Activated CD4-positive, alpha-beta T cell treated with anti-CD3 and anti-CD28 coated beads, Interleukin-2, amount 10 ng/mL, durations not matched to agents 24 days and 14 days (primary cell): ENCODE measurements around the gene MON2. TPM values are rescaled to one million over a fixed set of nuclear protein-coding genes. Genes with fewer than 3 reads are reported as not detected.
"Not testable (repeated sequence)": the region's sequence is repeated elsewhere in the genome, so short reads cannot be mapped to it uniquely, and the experiment has no call there.

ENCODE experiments used
- DNase-seq: peaks from one replicate; pipeline ENCODE4 v3.0.0; 2022
- H3K27ac Mint-ChIP-seq: one replicate; pipeline ENCODE4 v1.8.0; 2022; ENCODE audit warnings: mild to moderate bottlenecking, mixed read lengths
- H3K27me3 Mint-ChIP-seq: one replicate; pipeline ENCODE4 v1.8.0; 2022; ENCODE audit warnings: mixed read lengths
- H3K36me3 Mint-ChIP-seq: one replicate; pipeline ENCODE4 v1.8.0; 2022; ENCODE audit warnings: low read depth, mild to moderate bottlenecking, mixed read lengths
- H3K4me1 Mint-ChIP-seq: one replicate; pipeline ENCODE4 v1.8.0; 2021; ENCODE audit warnings: mixed read lengths
- H3K4me3 Mint-ChIP-seq: one replicate; pipeline ENCODE4 v1.8.0; 2022; ENCODE audit warnings: mild to moderate bottlenecking, moderate library complexity, mixed read lengths
- H3K9me3 Mint-ChIP-seq: one replicate; pipeline ENCODE4 v1.8.0; 2021; ENCODE audit warnings: mixed read lengths
- intact Hi-C: fragments of 100-400 bp; cut with micrococcal nuclease; formaldehyde crosslinking; loops from one replicate; pipeline ENCODE4 v1.15.1; 2023
- total RNA-seq: library from RNA; stranded (reverse); gene quantifications from 2 replicates; pipeline ENCODE4 v1.2.3, GENCODE V29; 2022

The MON2 gene
- total RNA-seq, 1 donor from 2014 or later, result 36.4 TPM

- peaks cover 15% of the 10 kb centered on the region for H3K9me3 Mint-ChIP-seq
- intact Hi-C loops, result not testable (repeated sequence)
These were observed 5.3 kb upstream of the MON2 start for GRCh38 chr12:62461171-62461837.

DNA sequence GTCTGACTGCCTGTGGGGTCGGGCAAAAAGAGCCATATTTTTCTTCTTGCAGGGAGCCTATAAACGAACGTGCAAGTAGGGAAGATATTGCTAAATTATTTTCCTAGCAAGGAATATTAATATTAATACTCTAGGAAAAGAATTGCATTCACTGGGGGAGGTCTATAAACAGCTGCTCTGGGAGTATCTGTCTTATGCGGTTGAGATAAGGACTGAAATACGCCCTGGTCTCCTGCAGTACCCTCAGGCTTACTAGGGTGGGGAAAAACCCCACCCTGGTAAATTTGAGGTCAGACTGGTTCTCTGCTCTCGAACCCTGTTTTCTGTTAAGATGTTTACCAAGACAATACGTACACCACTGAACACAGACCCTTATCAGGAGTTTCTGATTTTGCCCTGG lies 3.4 kb upstream of the MON2 start:
- intact Hi-C loops, DNase-seq, H3K36me3 Mint-ChIP-seq, H3K4me3 Mint-ChIP-seq, H3K27ac Mint-ChIP-seq: not testable (repeated sequence)
- peaks cover 12% of the 10 kb centered on the region for H3K27me3 Mint-ChIP-seq
- peaks cover 14% of the 10 kb centered on the region for H3K9me3 Mint-ChIP-seq
- H3K4me1 Mint-ChIP-seq, result peaks cover 11% of the 10 kb centered on the region

More at GRCh38 chr12:62461171-62461837, 5.3 kb upstream of the MON2 start:
- peaks cover 12% of the 10 kb centered on the region for H3K27me3 Mint-ChIP-seq
- not testable (repeated sequence) for H3K27ac Mint-ChIP-seq, H3K4me1 Mint-ChIP-seq, H3K36me3 Mint-ChIP-seq, H3K4me3 Mint-ChIP-seq, DNase-seq

DNA sequence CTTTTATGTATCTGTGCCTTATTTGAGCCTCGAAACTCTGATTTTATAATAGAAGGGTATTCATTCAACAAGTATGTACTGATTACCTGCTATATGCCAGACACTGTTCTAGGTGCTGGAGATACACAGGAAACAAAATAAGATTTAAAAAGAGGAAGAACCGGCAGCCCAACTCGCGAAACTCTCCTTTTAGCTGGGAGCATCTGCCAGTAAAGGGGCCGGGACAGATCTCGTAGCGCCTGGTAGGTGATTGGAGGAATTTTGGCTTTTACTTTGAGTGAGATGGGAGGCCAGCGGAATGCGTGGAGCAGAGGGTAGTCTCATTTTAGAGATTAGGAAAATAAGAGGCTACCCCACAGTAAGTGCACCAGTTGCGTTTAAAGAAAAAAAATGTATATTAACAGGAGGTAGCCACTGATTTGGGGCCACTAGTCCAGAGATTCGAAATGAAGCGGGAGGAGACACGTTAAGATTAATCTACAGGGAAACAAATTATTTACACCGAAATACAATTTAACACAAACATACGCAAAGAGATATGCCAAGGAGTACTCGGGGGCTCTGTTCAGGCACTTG lies 520 bp upstream of the MON2 start:
- peaks cover 19% of the 10 kb centered on the region for H3K4me1 Mint-ChIP-seq
- H3K9me3 Mint-ChIP-seq, result peaks cover 11% of the 10 kb centered on the region
- peak; percentile 75 for DNase-seq
- peaks cover 10% of the 10 kb centered on the region for H3K27me3 Mint-ChIP-seq
- intact Hi-C loops, result loop anchor here (1.0 to 5.0 kb wide), 4 partner anchors 27 to 1756 kb away; partner anchors contain the start of genes KICS2 and USP15
- H3K4me3 Mint-ChIP-seq, result peak overlapping the region; percentile 86
- H3K27ac Mint-ChIP-seq, result peak overlapping the region; percentile 93
- H3K36me3 Mint-ChIP-seq, result peaks cover 7% of the 10 kb centered on the region

DNA sequence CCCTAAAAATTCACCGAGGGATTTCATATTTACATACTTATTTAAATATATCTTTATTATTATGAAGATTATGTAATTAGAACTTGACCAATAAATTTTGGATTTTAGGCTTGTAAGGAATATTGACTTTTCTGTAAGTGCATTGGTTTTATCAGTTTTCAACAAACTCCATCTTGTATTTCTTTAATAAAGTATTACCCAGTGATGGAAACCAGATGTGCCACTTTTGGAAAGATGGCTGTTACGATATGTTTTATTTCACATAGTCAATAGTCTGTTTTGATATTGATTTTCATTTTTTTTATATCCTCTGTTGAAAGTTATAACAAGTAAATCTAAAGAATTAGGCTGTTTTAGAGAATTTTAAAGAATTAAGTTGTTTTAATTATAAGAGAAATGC lies 1.8 kb downstream of the MON2 start:
- no peak for DNase-seq
- H3K27ac Mint-ChIP-seq, result no peak overlapping the region
- intact Hi-C loops, result loop anchor here (5.0 kb wide), 1 partner anchor 1754 kb away; the partner anchor contains the start of gene KICS2
- peaks cover 5% of the 10 kb centered on the region for H3K9me3 Mint-ChIP-seq
- H3K4me3 Mint-ChIP-seq, result peak overlapping the region; percentile 86
- peaks cover 4% of the 10 kb centered on the region for H3K27me3 Mint-ChIP-seq
- H3K36me3 Mint-ChIP-seq, result peaks cover 6% of the 10 kb centered on the region
- peaks cover 20% of the 10 kb centered on the region for H3K4me1 Mint-ChIP-seq

- Mint-ChIP-seq H3K9me3 (no peaks in the 10 kb centered on the region), H3K27me3 (no peaks in the 10 kb centered on the region), H3K4me1 (peaks cover 21% of the 10 kb centered on the region), H3K36me3 (peaks cover 10% of the 10 kb centered on the region), H3K27ac (no peak overlapping the region), H3K4me3 (peak overlapping the region; percentile 32)
- no peak for DNase-seq
- intact Hi-C loops, result loop anchor here (5.0 kb wide), 1 partner anchor 1753 kb away; the partner anchor contains the start of gene KICS2
These were observed 2.3 kb downstream of the MON2 start for GRCh38 chr12:62468935-62469334.

DNA sequence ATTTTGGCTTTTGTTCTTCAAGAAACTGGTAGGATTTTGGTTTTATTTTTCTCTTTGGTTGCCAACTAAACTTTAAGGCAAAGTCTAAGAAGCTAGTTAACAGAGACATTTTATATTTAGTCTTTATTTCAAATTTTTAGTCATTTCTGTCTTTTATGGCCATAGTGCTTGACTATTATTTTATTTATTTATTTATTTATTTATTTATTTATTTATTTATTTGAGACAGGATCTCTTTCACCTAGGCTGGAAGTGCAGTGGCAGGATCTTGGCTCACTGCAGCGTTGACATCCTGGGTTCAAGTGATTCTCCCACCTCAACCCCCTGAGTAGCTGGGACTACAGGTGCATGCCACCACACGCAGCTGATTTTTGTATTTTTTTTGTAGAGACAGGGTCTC lies 3.1 kb downstream of the MON2 start:
- Mint-ChIP-seq H3K9me3 (no peaks in the 10 kb centered on the region), H3K4me3 (peak overlapping the region; percentile 26), H3K36me3 (peaks cover 11% of the 10 kb centered on the region), H3K27ac (no peak overlapping the region), H3K27me3 (no peaks in the 10 kb centered on the region), H3K4me1 (peaks cover 21% of the 10 kb centered on the region)
- DNase-seq, result no peak
- intact Hi-C loops, result loop anchor here (5.0 kb wide), 1 partner anchor 1753 kb away; the partner anchor contains the start of gene KICS2

GRCh38 chr12:62471734-62472133 lies 5.1 kb downstream of the MON2 start:
- H3K36me3 Mint-ChIP-seq, result peaks cover 16% of the 10 kb centered on the region
- H3K9me3 Mint-ChIP-seq, result no peaks in the 10 kb centered on the region
- no peak for DNase-seq
- no peaks in the 10 kb centered on the region for H3K27me3 Mint-ChIP-seq
- H3K4me1 Mint-ChIP-seq, result peaks cover 14% of the 10 kb centered on the region
- no peak overlapping the region for H3K27ac Mint-ChIP-seq
- no peak overlapping the region for H3K4me3 Mint-ChIP-seq
- intact Hi-C loops, result no loop called here

DNA sequence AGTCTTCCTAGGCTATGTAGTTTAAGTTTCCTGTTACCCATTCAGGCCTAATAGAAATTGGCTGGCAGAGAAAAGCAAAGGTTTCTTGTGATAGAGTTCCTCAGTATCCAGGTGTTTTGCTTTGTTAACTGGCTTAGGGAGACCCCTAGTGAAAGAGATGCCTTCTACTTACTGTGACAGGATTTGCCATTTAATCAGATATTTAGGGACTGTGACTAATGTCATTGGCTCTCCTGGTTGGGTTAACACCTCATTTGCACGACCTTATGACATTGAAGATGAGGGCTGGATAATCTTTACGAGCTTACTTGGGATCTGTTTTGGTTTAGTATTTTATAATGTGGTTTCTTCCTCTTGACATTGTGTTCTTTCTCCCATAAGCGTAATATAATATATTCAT lies 5.8 kb downstream of the MON2 start:
- peaks cover 17% of the 10 kb centered on the region for H3K36me3 Mint-ChIP-seq
- H3K27ac Mint-ChIP-seq, result no peak overlapping the region
- intact Hi-C loops, result no loop called here
- DNase-seq, result no peak
- H3K4me1 Mint-ChIP-seq, result peaks cover 14% of the 10 kb centered on the region
- H3K4me3 Mint-ChIP-seq, result no peak overlapping the region
- no peaks in the 10 kb centered on the region for H3K27me3 Mint-ChIP-seq
- no peaks in the 10 kb centered on the region for H3K9me3 Mint-ChIP-seq

DNA sequence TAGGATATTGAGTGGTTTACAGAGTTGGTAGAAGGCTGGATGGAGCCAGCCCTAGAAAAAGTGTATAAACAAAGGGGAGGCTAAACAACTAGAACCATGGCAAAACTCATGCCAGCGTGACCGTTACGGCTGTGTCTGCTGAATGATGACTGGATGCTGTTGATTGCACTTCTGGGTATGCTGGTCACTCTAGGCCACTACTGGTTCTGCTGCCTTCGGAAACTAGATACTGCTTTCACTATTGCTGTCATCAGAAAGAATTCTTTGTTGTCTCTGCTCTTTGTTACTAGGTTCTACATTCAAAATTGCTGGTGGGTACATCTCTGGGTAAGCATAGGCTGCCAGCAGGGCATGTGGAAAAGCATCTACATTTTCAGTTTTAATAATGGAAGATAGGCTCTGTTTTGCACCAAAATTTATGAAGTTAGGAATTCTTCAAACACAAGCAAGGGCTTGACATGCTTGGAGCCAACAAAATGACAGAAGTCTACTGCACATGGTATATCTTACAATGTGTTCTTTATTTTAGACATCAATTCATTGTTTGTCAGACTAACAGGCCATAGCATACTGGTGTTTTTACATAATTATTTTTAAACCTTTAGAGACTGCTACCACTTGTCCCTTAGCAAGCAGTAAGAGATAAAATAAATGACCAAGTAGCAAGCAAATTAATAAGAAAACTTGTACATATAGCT lies 15.4 kb downstream of the MON2 start:
- Mint-ChIP-seq H3K4me3 (no peak overlapping the region), H3K27me3 (no peaks in the 10 kb centered on the region), H3K27ac (no peak overlapping the region), H3K36me3 (peaks cover 36% of the 10 kb centered on the region), H3K4me1 (peaks cover 21% of the 10 kb centered on the region), H3K9me3 (no peaks in the 10 kb centered on the region)
- intact Hi-C loops, result no loop called here
- DNase-seq, result no peak

DNA sequence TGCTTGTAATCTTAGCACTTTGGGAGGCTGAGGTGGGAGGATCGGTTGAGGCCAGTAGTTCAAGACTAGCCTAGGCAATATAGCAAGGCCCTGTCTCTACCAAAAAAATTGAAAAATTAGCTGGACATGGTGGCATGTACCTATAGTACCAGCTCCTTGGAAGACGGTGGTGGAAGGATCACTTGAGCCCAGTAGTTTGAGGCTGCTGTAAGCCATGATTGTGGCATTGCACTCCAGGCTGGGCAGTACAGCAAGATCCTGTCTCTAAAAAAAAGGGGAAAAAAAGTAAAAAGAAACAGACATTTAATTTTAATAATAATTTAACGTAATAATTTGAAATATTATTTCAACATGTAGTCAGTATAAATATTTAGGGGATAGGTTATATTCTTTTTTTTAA lies 16.1 kb downstream of the MON2 start:
- Mint-ChIP-seq H3K27ac (no peak overlapping the region), H3K4me1 (peaks cover 18% of the 10 kb centered on the region), H3K27me3 (no peaks in the 10 kb centered on the region), H3K36me3 (peaks cover 32% of the 10 kb centered on the region), H3K9me3 (no peaks in the 10 kb centered on the region), H3K4me3 (no peak overlapping the region)
- intact Hi-C loops, result no loop called here
- DNase-seq, result no peak

DNA sequence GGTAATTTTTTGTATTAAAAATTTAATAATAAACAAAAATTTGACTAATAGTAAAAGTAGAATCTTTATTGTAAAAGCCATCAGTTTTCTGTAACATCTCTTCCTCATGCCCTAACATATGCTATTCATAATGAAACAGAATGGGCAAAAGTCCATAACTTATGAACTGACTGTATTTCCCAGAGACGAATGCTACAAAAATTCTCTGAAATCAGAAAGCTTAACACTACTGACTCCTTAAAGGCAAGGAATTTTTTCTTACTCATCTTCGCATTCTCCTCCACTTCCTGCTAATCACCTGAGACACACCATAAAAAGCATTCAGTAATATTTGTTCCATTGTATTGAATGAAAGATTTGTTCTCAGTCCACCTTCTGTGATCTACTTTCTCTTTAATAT lies 17.6 kb downstream of the MON2 start:
- no peak for DNase-seq
- Mint-ChIP-seq H3K27me3 (no peaks in the 10 kb centered on the region), H3K4me3 (no peak overlapping the region), H3K4me1 (peaks cover 11% of the 10 kb centered on the region), H3K36me3 (peaks cover 24% of the 10 kb centered on the region), H3K27ac (peak overlapping the region; percentile 4), H3K9me3 (no peaks in the 10 kb centered on the region)
- intact Hi-C loops, result no loop called here

GRCh38 chr12:62505786-62506185 lies 39.2 kb downstream of the MON2 start:
- Mint-ChIP-seq H3K36me3 (peaks cover 54% of the 10 kb centered on the region), H3K27me3 (no peaks in the 10 kb centered on the region), H3K9me3 (peaks cover 14% of the 10 kb centered on the region), H3K4me1 (peaks cover 2% of the 10 kb centered on the region), H3K27ac (no peak overlapping the region), H3K4me3 (no peak overlapping the region)
- DNase-seq, result no peak
- intact Hi-C loops, result no loop called here

- intact Hi-C loops, result no loop called here
- peaks cover 64% of the 10 kb centered on the region for H3K36me3 Mint-ChIP-seq
- peaks cover 5% of the 10 kb centered on the region for H3K4me1 Mint-ChIP-seq
- H3K27me3 Mint-ChIP-seq, result no peaks in the 10 kb centered on the region
- peaks cover 33% of the 10 kb centered on the region for H3K9me3 Mint-ChIP-seq
- no peak for DNase-seq
- H3K4me3 Mint-ChIP-seq, result no peak overlapping the region
- H3K27ac Mint-ChIP-seq, result no peak overlapping the region
These were observed 46.3 kb downstream of the MON2 start for GRCh38 chr12:62512901-62513300.

GRCh38 chr12:62514080-62514479 lies 47.5 kb downstream of the MON2 start:
- H3K27me3 Mint-ChIP-seq, H3K27ac Mint-ChIP-seq, intact Hi-C loops, H3K4me3 Mint-ChIP-seq, DNase-seq: not testable (repeated sequence)
- H3K9me3 Mint-ChIP-seq, result peaks cover 33% of the 10 kb centered on the region
- H3K36me3 Mint-ChIP-seq, result peaks cover 59% of the 10 kb centered on the region
- H3K4me1 Mint-ChIP-seq, result peaks cover 10% of the 10 kb centered on the region
